Uterus (tissue), 4 donors: ENCODE measurements around the gene CEND1. TPM values are rescaled to one million over a fixed set of nuclear protein-coding genes. Genes with fewer than 3 reads are reported as not detected.
A peak's percentile ranks its signal among the peaks of the same experiment; 100 is the strongest.

ENCODE experiments used
- DNase-seq, 2 donors: peaks; one replicate each; pipeline ENCODE4 v3.0.0-alpha.2; 2019 to 2020
- H3K27ac ChIP-seq, 2 donors: fragments of 200-600 bp; sonication (generic); 1 replicate in 1 of 2; 2 replicates in 1 of 2; pipeline ENCODE4 v1.5.1; 2016 to 2018
- H3K27me3 ChIP-seq, 2 donors: fragments of 200-600 bp; sonication (generic); one replicate each; pipeline ENCODE4 v1.5.1; 2018 to 2019; ENCODE audit warnings: control low read depth in 1 of 2
- H3K36me3 ChIP-seq, 2 donors: fragments of 200-600 bp; sonication (generic); one replicate each; pipeline ENCODE4 v1.5.1; 2019; ENCODE audit warnings: control low read depth in 1 of 2
- H3K4me1 ChIP-seq, 2 donors: fragments of 200-600 bp; sonication (generic); one replicate each; pipeline ENCODE4 v1.5.1; 2018 to 2019; ENCODE audit warnings: control low read depth in 1 of 2
- H3K4me3 ChIP-seq, 2 donors: fragments of 200-600 bp; sonication (generic); 1 replicate in 1 of 2; 2 replicates in 1 of 2; pipeline ENCODE4 v1.5.1; 2018 to 2019; ENCODE audit warnings: mild to moderate bottlenecking in 1 of 2
- H3K9me3 ChIP-seq, 2 donors: fragments of 200-600 bp; sonication (generic); one replicate each; pipeline ENCODE4 v1.5.1; 2019; ENCODE audit warnings: control low read depth in 1 of 2
- CTCF ChIP-seq, 4 experiments: fragments of 200-600 bp in 2 of 4; fragments of 450-650 bp in 2 of 4; sonication (generic) in 2 of 4; IDR thresholded peaks; one replicate each; pipeline ENCODE4 v1.5.1; 2016 to 2019; ENCODE audit warnings: antibody characterized with exemption in 4 of 4, mild to moderate bottlenecking in 2 of 4, moderate library complexity in 1 of 4
- POLR2A ChIP-seq, 2 donors: fragments of 450-650 bp; IDR thresholded peaks; one replicate each; pipeline ENCODE4 v1.6.1; 2016; ENCODE audit warnings: antibody characterized with exemption in 2 of 2, mild to moderate bottlenecking in 1 of 2, moderate library complexity in 1 of 2
- intact Hi-C: fragments of 100-400 bp; cut with DNase I; formaldehyde crosslinking; loops from one replicate; pipeline ENCODE4 v1.15.1; 2023; ENCODE audit warnings: low total_unique reads
- total RNA-seq, 4 donors: library from RNA; depleted of rRNA in 3 of 4; stranded (reverse); fragments of >200 nt in 3 of 4; gene quantifications; one replicate each; pipeline versions ENCODE4 v1.1.0 to v1.2.4, GENCODE V29; 2014 to 2023
- donor health status: DM: yes; HTN: yes; CAD: no.

CEND1 gene
- total RNA-seq, 4 donors from 2014 or later: 0.41 TPM; not detected in 3

DNA sequence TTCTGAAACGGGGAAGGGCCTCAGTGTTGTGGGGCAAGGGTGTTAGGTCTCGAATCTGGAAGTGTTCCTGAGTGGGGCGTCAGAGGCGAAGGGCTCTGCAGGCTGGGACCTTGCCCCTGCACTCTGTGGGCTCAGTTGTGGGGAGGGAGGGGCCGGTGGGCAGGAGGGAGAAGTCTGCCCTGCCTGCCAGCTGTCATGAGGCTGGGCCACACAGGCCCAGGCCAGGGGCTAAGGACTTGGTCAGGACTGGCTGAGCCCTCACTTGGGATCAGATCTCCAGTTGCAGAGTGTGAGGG, 38.0 kb upstream of the CEND1 start, which contains the start of gene CRACR2B:
Gene CRACR2B (plus strand): TSS at position 23 of the 296 bp plus-strand sequence. CDS start 689 bp downstream, outside the sequence.
- intact Hi-C loops: no loop called here
- DNase-seq: no peak
- Histone ChIP-seq H3K27me3 (peaks cover 20 to 24% of the 10 kb centered on the region in 2 donors), H3K4me1 (peaks cover 0 to 48% of the 10 kb centered on the region in 2 donors), H3K4me3 (peak within 1 kb of the TSS in 1 of 2 donors; percentile 11), H3K27ac (peak within 1 kb of the TSS; percentile 55 to 60), H3K36me3 (no peaks in the 10 kb centered on the region), H3K9me3 (no peaks in the 10 kb centered on the region)
- TF ChIP-seq CTCF (IDR thresholded peaks at IDR 0.05) (no peak), POLR2A (IDR thresholded peaks at IDR 0.05) (no peak)

- no peaks in the 10 kb centered on the region for H3K9me3 ChIP-seq
- intact Hi-C loops: no loop called here
- no peak for TF ChIP-seq POLR2A (IDR thresholded peaks at IDR 0.05)
- no peak for TF ChIP-seq CTCF (IDR thresholded peaks at IDR 0.05)
- peak overlapping the region; percentile 55 to 60 for H3K27ac ChIP-seq
- peaks cover 20 to 24% of the 10 kb centered on the region in 2 donors for H3K27me3 ChIP-seq
- H3K36me3 ChIP-seq: no peaks in the 10 kb centered on the region
- peak overlapping the region in 1 of 2 donors; percentile 11 for H3K4me3 ChIP-seq
- peaks cover 0 to 45% of the 10 kb centered on the region in 2 donors for H3K4me1 ChIP-seq
- DNase-seq: no peak
These were observed 37.4 kb upstream of the CEND1 start for GRCh38 chr11:827146-827896.

GRCh38 chr11:826836-827145, 36.9 kb upstream of the CEND1 start:
- Histone ChIP-seq H3K9me3 (no peaks in the 10 kb centered on the region), H3K4me1 (peaks cover 0 to 40% of the 10 kb centered on the region in 2 donors), H3K36me3 (no peaks in the 10 kb centered on the region), H3K27ac (peak overlapping the region; percentile 55 to 60), H3K4me3 (peak overlapping the region in 1 of 2 donors; percentile 11), H3K27me3 (peaks cover 20 to 24% of the 10 kb centered on the region in 2 donors)
- intact Hi-C loops: no loop called here
- DNase-seq: no peak
- TF ChIP-seq POLR2A (IDR thresholded peaks at IDR 0.05): no peak

GRCh38 chr11:826227-826621, 36.3 kb upstream of the CEND1 start:
- TF ChIP-seq POLR2A (IDR thresholded peaks at IDR 0.05) (no peak), CTCF (IDR thresholded peaks at IDR 0.05) (no peak)
- no peaks in the 10 kb centered on the region for H3K9me3 ChIP-seq

GRCh38 chr11:825366-826226, 35.7 kb upstream of the CEND1 start:
- intact Hi-C loops: no loop called here
- TF ChIP-seq CTCF (IDR thresholded peaks at IDR 0.05) (no peak), POLR2A (IDR thresholded peaks at IDR 0.05) (no peak)
- Histone ChIP-seq H3K36me3 (no peaks in the 10 kb centered on the region), H3K4me1 (peaks cover 0 to 41% of the 10 kb centered on the region in 2 donors), H3K9me3 (no peaks in the 10 kb centered on the region), H3K27ac (no peak overlapping the region), H3K4me3 (no peak overlapping the region), H3K27me3 (peaks cover 20 to 23% of the 10 kb centered on the region in 2 donors)
- no peak for DNase-seq

More at GRCh38 chr11:826227-826621, 36.3 kb upstream of the CEND1 start:
- Histone ChIP-seq H3K36me3 (no peaks in the 10 kb centered on the region), H3K27ac (no peak overlapping the region), H3K27me3 (peaks cover 20 to 24% of the 10 kb centered on the region in 2 donors), H3K4me1 (peaks cover 0 to 41% of the 10 kb centered on the region in 2 donors), H3K4me3 (no peak overlapping the region)
- no peak for DNase-seq
- intact Hi-C loops: no loop called here
